Peyer's patch (tissue), 4 donors: ENCODE data around the gene NBR1. TPM values are rescaled to one million over a fixed set of nuclear protein-coding genes. Genes with fewer than 3 reads are reported as not detected.

Experiments used
- DNase-seq, 3 donors: peaks; one replicate each; pipeline ENCODE4 v3.0.0-alpha.2; 2017 to 2019
- H3K27ac ChIP-seq, 4 donors: fragments of 200-600 bp; sonication (generic); one replicate each; pipeline ENCODE4 v1.5.1; 2016 to 2019
- H3K27me3 ChIP-seq, 2 donors: fragments of 200-600 bp; sonication (generic); one replicate each; pipeline ENCODE4 v1.5.1; 2019
- H3K36me3 ChIP-seq, 3 donors: fragments of 200-600 bp; sonication (generic); one replicate each; pipeline ENCODE4 v1.5.1; 2016 to 2019
- H3K4me1 ChIP-seq, 4 donors: fragments of 200-600 bp; sonication (generic); one replicate each; pipeline ENCODE4 v1.5.1; 2016 to 2019
- H3K4me3 ChIP-seq, 4 donors: fragments of 200-600 bp; sonication (generic); 1 replicate in 3 of 4; 2 replicates in 1 of 4; pipeline ENCODE4 v1.5.1; 2016 to 2019; ENCODE audit warnings: mild to moderate bottlenecking in 1 of 4
- H3K9me3 ChIP-seq, 4 donors: fragments of 200-600 bp; sonication (generic); one replicate each; pipeline ENCODE4 v1.5.1; 2016 to 2019; ENCODE audit warnings: mild to moderate bottlenecking in 1 of 4
- POLR2A ChIP-seq, 2 donors: fragments of 450-650 bp; IDR thresholded peaks; one replicate each; pipeline ENCODE4 v1.5.1; 2017; ENCODE audit warnings: antibody characterized with exemption in 2 of 2, mild to moderate bottlenecking in 2 of 2, moderate library complexity in 2 of 2
- total RNA-seq, 4 donors: library from RNA; depleted of rRNA; stranded (reverse); fragments of >200 nt; gene quantifications; one replicate each; pipeline ENCODE4 v1.1.0, GENCODE V29; 2016
- TF ChIP-seq, protein P1 (sequence below), 6 experiments: fragments of 450-650 bp in 4 of 6; fragments of 200-600 bp in 2 of 6; sonication (generic) in 1 of 6; IDR thresholded peaks; one replicate each; pipeline ENCODE4 v1.5.1; 2017 to 2019; ENCODE audit warnings: antibody characterized with exemption in 6 of 6, mild to moderate bottlenecking in 3 of 6, moderate library complexity in 1 of 6

NBR1 gene
- total RNA-seq, 4 donors from 2014 or later, result 102 to 139 (median 127) TPM

- Histone ChIP-seq H3K4me3 (no peak overlapping the region), H3K27ac (no peak overlapping the region), H3K4me1 (peaks cover 0 to 6% (median 0%) of the 10 kb centered on the region in 4 donors), H3K27me3 (no peaks in the 10 kb centered on the region), H3K9me3 (no peaks in the 10 kb centered on the region), H3K36me3 (peaks cover 0 to 22% (median 0%) of the 10 kb centered on the region in 3 donors)
- TF ChIP-seq POLR2A (IDR thresholded peaks at IDR 0.05), result no peak
- TF ChIP-seq, protein P1, sequence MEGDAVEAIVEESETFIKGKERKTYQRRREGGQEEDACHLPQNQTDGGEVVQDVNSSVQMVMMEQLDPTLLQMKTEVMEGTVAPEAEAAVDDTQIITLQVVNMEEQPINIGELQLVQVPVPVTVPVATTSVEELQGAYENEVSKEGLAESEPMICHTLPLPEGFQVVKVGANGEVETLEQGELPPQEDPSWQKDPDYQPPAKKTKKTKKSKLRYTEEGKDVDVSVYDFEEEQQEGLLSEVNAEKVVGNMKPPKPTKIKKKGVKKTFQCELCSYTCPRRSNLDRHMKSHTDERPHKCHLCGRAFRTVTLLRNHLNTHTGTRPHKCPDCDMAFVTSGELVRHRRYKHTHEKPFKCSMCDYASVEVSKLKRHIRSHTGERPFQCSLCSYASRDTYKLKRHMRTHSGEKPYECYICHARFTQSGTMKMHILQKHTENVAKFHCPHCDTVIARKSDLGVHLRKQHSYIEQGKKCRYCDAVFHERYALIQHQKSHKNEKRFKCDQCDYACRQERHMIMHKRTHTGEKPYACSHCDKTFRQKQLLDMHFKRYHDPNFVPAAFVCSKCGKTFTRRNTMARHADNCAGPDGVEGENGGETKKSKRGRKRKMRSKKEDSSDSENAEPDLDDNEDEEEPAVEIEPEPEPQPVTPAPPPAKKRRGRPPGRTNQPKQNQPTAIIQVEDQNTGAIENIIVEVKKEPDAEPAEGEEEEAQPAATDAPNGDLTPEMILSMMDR (IDR thresholded peaks at IDR 0.05), result no peak
- no peak for DNase-seq
Measured at GRCh38 chr17:43217614-43218087, 46.6 kb downstream of the NBR1 start.

GRCh38 chr17:43219001-43219400 is 48.0 kb downstream of the NBR1 start:
- Histone ChIP-seq H3K27me3 (no peaks in the 10 kb centered on the region), H3K4me1 (no peaks in the 10 kb centered on the region), H3K4me3 (no peak overlapping the region), H3K27ac (no peak overlapping the region), H3K36me3 (peaks cover 0 to 22% (median 0%) of the 10 kb centered on the region in 3 donors), H3K9me3 (no peaks in the 10 kb centered on the region)
- TF ChIP-seq POLR2A (IDR thresholded peaks at IDR 0.05), result no peak
- TF ChIP-seq, protein P1 (IDR thresholded peaks at IDR 0.05), result no peak
- no peak for DNase-seq

- Histone ChIP-seq H3K27ac (no peak overlapping the region), H3K4me1 (no peaks in the 10 kb centered on the region), H3K27me3 (no peaks in the 10 kb centered on the region), H3K4me3 (no peak overlapping the region), H3K36me3 (peaks cover 0 to 22% (median 0%) of the 10 kb centered on the region in 3 donors), H3K9me3 (no peaks in the 10 kb centered on the region)
- no peak for TF ChIP-seq POLR2A (IDR thresholded peaks at IDR 0.05)
- TF ChIP-seq, protein P1 (IDR thresholded peaks at IDR 0.05), result no peak
- DNase-seq, result no peak
Measured at GRCh38 chr17:43219746-43220380, 48.8 kb downstream of the NBR1 start.

- Histone ChIP-seq H3K9me3 (no peaks in the 10 kb centered on the region), H3K27me3 (no peaks in the 10 kb centered on the region), H3K4me1 (no peaks in the 10 kb centered on the region), H3K4me3 (no peak overlapping the region), H3K36me3 (peaks cover 0 to 21% (median 0%) of the 10 kb centered on the region in 3 donors), H3K27ac (no peak overlapping the region)
- TF ChIP-seq, protein P1 (IDR thresholded peaks at IDR 0.05), result no peak
- TF ChIP-seq POLR2A (IDR thresholded peaks at IDR 0.05), result no peak
- DNase-seq, result no peak
Measured at GRCh38 chr17:43220511-43221125, 49.6 kb downstream of the NBR1 start.

- H3K4me3 ChIP-seq, result no peak overlapping the region
- peak in 1 of 3 donors; percentile 23 for DNase-seq
- TF ChIP-seq, protein P1 (IDR thresholded peaks at IDR 0.05), result no peak
- no peak for TF ChIP-seq POLR2A (IDR thresholded peaks at IDR 0.05)
- no peaks in the 10 kb centered on the region for H3K4me1 ChIP-seq
- no peak overlapping the region for H3K27ac ChIP-seq
- H3K27me3 ChIP-seq, result no peaks in the 10 kb centered on the region
- H3K36me3 ChIP-seq, result peaks cover 0 to 9% (median 0%) of the 10 kb centered on the region in 3 donors
- H3K9me3 ChIP-seq, result no peaks in the 10 kb centered on the region
Measured at GRCh38 chr17:43224146-43224705, 53.2 kb downstream of the NBR1 start.
